Ishikawa (cell line): ENCODE measurements around the gene ADCY10.

Experiments
- CEBPB ChIP-seq: IDR thresholded peaks from 2 replicates; pipeline ENCODE4 v1.6.1; 2012
- CREB1 ChIP-seq: IDR thresholded peaks from 2 replicates; pipeline ENCODE4 v1.6.1; 2012; ENCODE audit warnings: low read depth
- EGR1 ChIP-seq: IDR thresholded peaks from 2 replicates; pipeline ENCODE4 v1.6.1; 2012
- EP300 ChIP-seq: IDR thresholded peaks from 2 replicates; pipeline ENCODE4 v1.6.1; 2012; ENCODE audit warnings: borderline replicate concordance
- FOXM1 ChIP-seq: IDR thresholded peaks from 2 replicates; pipeline ENCODE4 v1.6.1; 2012; ENCODE audit warnings: low read depth, borderline replicate concordance
- NFIC ChIP-seq: IDR thresholded peaks from 2 replicates; pipeline ENCODE4 v1.6.1; 2012
- RAD21 ChIP-seq: IDR thresholded peaks from 2 replicates; pipeline ENCODE4 v1.6.1; 2012; ENCODE audit warnings: low read depth
- TAF1 ChIP-seq: IDR thresholded peaks from 2 replicates; pipeline ENCODE4 v1.6.1; 2012; ENCODE audit warnings: low read depth, mild to moderate bottlenecking
- TCF12 ChIP-seq: IDR thresholded peaks from 2 replicates; pipeline ENCODE4 v1.6.1; 2012; ENCODE audit warnings: low read depth
- TEAD4 ChIP-seq: IDR thresholded peaks from 2 replicates; pipeline ENCODE4 v1.6.1; 2012
- YY1 ChIP-seq: IDR thresholded peaks from 2 replicates; pipeline ENCODE4 v1.6.1; 2012; ENCODE audit warnings: low read depth
- ZBTB7A ChIP-seq: IDR thresholded peaks from 2 replicates; pipeline ENCODE4 v1.6.1; 2012; ENCODE audit warnings: low read depth
- TF ChIP-seq, protein P1 (sequence below): IDR thresholded peaks from 2 replicates; pipeline ENCODE4 v1.6.1; 2012
- TF ChIP-seq, protein P2 (sequence below): IDR thresholded peaks from 2 replicates; pipeline ENCODE4 v1.6.1; 2012
- TF ChIP-seq, protein P3 (sequence below): IDR thresholded peaks from 2 replicates; pipeline ENCODE4 v1.6.1; 2012; ENCODE audit warnings: low read depth, mild to moderate bottlenecking

Gene ADCY10

DNA sequence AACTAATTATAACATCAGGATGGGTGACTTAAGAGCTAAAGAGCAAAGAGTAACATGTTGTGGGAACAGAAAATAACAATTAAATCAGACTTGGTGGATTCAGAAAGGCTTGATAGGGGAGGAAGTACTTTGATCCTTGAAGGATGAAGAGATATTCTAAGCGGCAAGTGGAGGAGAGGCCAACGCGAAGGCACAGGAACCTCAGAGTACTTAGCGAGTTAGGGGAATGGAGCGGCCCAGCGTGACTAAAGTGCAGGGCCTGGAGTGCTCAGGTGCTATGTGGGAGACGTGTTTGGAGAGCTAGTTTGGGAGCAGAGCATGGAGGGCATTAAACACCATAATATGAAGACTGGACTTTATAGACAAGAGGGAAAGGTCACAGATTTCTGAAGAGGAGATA is 64.3 kb downstream of the ADCY10 start:
- TF ChIP-seq NFIC (no peak), TCF12 (no peak), CREB1 (no peak), CEBPB (no peak), EGR1 (no peak), RAD21 (no peak), TEAD4 (no peak), FOXM1 (no peak), ZBTB7A (no peak), YY1 (no peak), EP300 (no peak), TAF1 (no peak)
- TF ChIP-seq, protein P1, sequence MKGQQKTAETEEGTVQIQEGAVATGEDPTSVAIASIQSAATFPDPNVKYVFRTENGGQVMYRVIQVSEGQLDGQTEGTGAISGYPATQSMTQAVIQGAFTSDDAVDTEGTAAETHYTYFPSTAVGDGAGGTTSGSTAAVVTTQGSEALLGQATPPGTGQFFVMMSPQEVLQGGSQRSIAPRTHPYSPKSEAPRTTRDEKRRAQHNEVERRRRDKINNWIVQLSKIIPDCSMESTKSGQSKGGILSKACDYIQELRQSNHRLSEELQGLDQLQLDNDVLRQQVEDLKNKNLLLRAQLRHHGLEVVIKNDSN = no peak
- TF ChIP-seq, protein P2, sequence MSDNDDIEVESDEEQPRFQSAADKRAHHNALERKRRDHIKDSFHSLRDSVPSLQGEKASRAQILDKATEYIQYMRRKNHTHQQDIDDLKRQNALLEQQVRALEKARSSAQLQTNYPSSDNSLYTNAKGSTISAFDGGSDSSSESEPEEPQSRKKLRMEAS = no peak
- TF ChIP-seq, protein P3, sequence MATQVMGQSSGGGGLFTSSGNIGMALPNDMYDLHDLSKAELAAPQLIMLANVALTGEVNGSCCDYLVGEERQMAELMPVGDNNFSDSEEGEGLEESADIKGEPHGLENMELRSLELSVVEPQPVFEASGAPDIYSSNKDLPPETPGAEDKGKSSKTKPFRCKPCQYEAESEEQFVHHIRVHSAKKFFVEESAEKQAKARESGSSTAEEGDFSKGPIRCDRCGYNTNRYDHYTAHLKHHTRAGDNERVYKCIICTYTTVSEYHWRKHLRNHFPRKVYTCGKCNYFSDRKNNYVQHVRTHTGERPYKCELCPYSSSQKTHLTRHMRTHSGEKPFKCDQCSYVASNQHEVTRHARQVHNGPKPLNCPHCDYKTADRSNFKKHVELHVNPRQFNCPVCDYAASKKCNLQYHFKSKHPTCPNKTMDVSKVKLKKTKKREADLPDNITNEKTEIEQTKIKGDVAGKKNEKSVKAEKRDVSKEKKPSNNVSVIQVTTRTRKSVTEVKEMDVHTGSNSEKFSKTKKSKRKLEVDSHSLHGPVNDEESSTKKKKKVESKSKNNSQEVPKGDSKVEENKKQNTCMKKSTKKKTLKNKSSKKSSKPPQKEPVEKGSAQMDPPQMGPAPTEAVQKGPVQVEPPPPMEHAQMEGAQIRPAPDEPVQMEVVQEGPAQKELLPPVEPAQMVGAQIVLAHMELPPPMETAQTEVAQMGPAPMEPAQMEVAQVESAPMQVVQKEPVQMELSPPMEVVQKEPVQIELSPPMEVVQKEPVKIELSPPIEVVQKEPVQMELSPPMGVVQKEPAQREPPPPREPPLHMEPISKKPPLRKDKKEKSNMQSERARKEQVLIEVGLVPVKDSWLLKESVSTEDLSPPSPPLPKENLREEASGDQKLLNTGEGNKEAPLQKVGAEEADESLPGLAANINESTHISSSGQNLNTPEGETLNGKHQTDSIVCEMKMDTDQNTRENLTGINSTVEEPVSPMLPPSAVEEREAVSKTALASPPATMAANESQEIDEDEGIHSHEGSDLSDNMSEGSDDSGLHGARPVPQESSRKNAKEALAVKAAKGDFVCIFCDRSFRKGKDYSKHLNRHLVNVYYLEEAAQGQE = no peak

DNA sequence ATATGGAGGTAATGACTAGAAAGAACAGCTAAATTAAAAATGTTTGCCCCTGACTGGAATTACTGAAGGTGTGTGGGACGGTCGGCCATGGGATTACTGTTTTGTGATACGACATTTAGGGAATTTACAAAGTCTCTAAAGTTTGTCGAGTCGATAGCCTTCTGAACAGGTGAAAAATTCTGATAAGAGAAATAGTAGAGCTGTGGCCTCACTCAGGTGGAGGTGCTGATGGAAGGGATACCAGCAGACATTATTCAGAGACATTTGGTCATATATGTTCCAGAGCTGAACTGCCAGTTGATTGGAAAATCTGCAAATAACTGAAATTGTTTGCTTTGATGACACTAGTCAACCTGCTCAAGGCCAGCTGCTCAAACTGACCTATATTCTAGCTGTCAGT is 71.1 kb downstream of the ADCY10 start:
- TF ChIP-seq, protein P3 = no peak
- no peak for TF ChIP-seq CEBPB
- TF ChIP-seq, protein P1 = no peak

DNA sequence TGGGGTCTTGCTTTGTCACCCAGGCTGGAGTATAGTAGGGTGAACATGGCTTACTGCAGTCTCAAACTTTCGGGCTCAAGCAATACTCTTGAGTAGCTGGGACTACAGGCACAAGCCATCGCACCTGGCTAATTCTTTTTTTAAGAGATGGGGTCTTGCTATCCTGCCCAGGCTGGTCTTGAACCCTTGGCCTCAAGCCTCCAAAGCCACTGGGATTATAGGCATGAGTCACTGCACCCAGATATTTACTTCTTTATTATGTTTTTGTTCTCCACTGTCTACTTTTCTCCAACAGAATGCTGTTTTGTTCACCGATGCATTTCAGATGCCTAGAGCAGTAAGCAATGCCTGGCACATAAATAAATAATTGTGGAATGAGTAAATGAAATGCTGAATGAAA is 72.4 kb downstream of the ADCY10 start:
- TF ChIP-seq NFIC = no peak
- no peak for TF ChIP-seq ZBTB7A
- no peak for TF ChIP-seq TAF1
- no peak for TF ChIP-seq CEBPB
- TF ChIP-seq, protein P2 = no peak
- no peak for TF ChIP-seq YY1
- TF ChIP-seq EP300 = no peak
- TF ChIP-seq, protein P3 = no peak
- no peak for TF ChIP-seq TEAD4
- TF ChIP-seq CREB1 = no peak
- TF ChIP-seq, protein P1 = no peak
- TF ChIP-seq EGR1 = no peak
- no peak for TF ChIP-seq TCF12
- TF ChIP-seq RAD21 = no peak
- no peak for TF ChIP-seq FOXM1

DNA sequence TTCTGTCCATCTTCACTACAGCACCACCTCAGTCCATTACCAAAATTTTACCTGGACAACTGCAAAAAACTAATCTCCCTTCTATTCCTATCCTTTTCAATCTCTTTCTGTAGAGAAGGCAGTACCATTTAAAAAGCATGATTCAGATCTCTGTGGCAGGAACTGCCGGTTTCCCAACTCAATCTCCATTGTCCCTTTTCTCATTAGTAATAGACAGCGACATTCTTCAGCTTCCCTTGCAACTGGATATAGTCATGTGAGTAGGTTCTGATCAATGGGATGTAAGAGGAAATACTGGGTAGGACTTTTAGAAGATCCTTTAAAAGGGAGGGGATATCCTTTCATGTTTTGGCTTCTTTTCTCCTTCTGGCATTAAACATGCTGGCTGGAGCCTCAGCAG is 74.9 kb downstream of the ADCY10 start:
- TF ChIP-seq, protein P3 = no peak
- TF ChIP-seq CREB1 (no peak), EP300 (no peak), CEBPB (no peak), FOXM1 (no peak), YY1 (no peak), EGR1 (no peak), ZBTB7A (no peak), TEAD4 (no peak)
- TF ChIP-seq, protein P2 = no peak
- TF ChIP-seq, protein P1 = no peak
